Smooth muscle cell (in vitro differentiated cells): ENCODE data around the gene PHOX2B. TPM values are rescaled to one million over a fixed set of nuclear protein-coding genes. Genes with fewer than 3 reads are reported as not detected.

ENCODE experiments used
- DNase-seq: peaks from one replicate; lab custom pipeline; 2025; ENCODE audit not compliant: unreplicated experiment; lab: John Stamatoyannopoulos, UW
- H2AFZ ChIP-seq: fragments of 200-600 bp; sonication (generic); 2 replicates; pipeline ENCODE4 v1.6.0; 2016; ENCODE audit warnings: antibody characterized with exemption, low read depth, mild to moderate bottlenecking
- H3F3A ChIP-seq: fragments of 200-600 bp; sonication (generic); 2 replicates; pipeline ENCODE4 v1.6.0; 2017; ENCODE audit warnings: antibody characterized with exemption, low read depth
- H3K27ac ChIP-seq: fragments of 200-600 bp; sonication (generic); 2 replicates; pipeline ENCODE4 v1.5.1; 2016; ENCODE audit warnings: low read depth, mild to moderate bottlenecking
- H3K27me3 ChIP-seq: fragments of 200-600 bp; sonication (generic); 2 replicates; pipeline ENCODE4 v1.6.1; 2016; ENCODE audit warnings: low read depth, mild to moderate bottlenecking
- H3K36me3 ChIP-seq: fragments of 200-600 bp; sonication (generic); 2 replicates; pipeline ENCODE4 v1.5.1; 2016; ENCODE audit warnings: low read depth
- H3K4me1 ChIP-seq: fragments of 200-600 bp; sonication (generic); 2 replicates; pipeline ENCODE4 v1.5.1; 2016; ENCODE audit warnings: low read depth
- H3K4me2 ChIP-seq: fragments of 200-600 bp; sonication (generic); 2 replicates; pipeline ENCODE4 v1.6.0; 2016; ENCODE audit warnings: mild to moderate bottlenecking
- H3K4me3 ChIP-seq: fragments of 200-600 bp; sonication (generic); 2 replicates; pipeline ENCODE4 v1.5.1; 2016; ENCODE audit warnings: mild to moderate bottlenecking
- H3K79me2 ChIP-seq: fragments of 200-600 bp; sonication (generic); 2 replicates; pipeline ENCODE4 v1.6.0; 2016; ENCODE audit warnings: low read depth, mild to moderate bottlenecking
- H3K9ac ChIP-seq: fragments of 200-600 bp; sonication (generic); 2 replicates; pipeline ENCODE4 v1.6.0; 2016; ENCODE audit warnings: low read depth
- H3K9me3 ChIP-seq: fragments of 200-600 bp; sonication (generic); replicated peaks from 2 replicates; pipeline ENCODE4 v1.5.1; 2016; ENCODE audit warnings: low read depth
- H4K20me1 ChIP-seq: fragments of 200-600 bp; sonication (generic); 2 replicates; pipeline ENCODE4 v1.6.0; 2016; ENCODE audit warnings: low read depth
- CTCF ChIP-seq: fragments of 200-600 bp; sonication (generic); IDR thresholded peaks from 2 replicates; pipeline ENCODE4 v1.5.1; 2017; ENCODE audit warnings: borderline replicate concordance, mild to moderate bottlenecking, antibody characterized with exemption; ENCODE audit not compliant: insufficient read depth, poor library complexity, severe bottlenecking
- WGBS: methylation state at CpG from one replicate; pipeline ENCODE4 v1.1.7; 2016; ENCODE audit warnings: low lambda C conversion rate; 5-methylcytosine and 5-hydroxymethylcytosine counted together
- polyA plus RNA-seq: library from polyadenylated mRNA; unstranded; fragments of >200 nt; fragmentation: Nextera tagmentation; extraction: Ambion mirVana; gene quantifications from 2 replicates; pipeline ENCODE4 v1.2.1, GENCODE V29; 2016
- total RNA-seq: library from RNA; depleted of rRNA; stranded (reverse); fragments of >200 nt; gene quantifications from 2 replicates; pipeline ENCODE4 v1.2.3, GENCODE V29; 2014

PHOX2B gene
- total and polyA plus RNA-seq, 2 experiments from 2014 or later = 3.1 TPM; not detected in 1

GRCh38 chr4:41749631-41750039 is 1.1 kb upstream of the PHOX2B start:
- Histone ChIP-seq H3K4me2 (no peak overlapping the region), H3K27me3 (peaks cover 100% of the 10 kb centered on the region), H3F3A (no peaks in the 10 kb centered on the region), H3K79me2 (no peaks in the 10 kb centered on the region), H3K9ac (no peak overlapping the region), H3K27ac (no peak overlapping the region), H3K36me3 (no peaks in the 10 kb centered on the region), H2AFZ (no peak overlapping the region), H3K4me1 (peaks cover 31% of the 10 kb centered on the region), H3K4me3 (no peak overlapping the region), H3K9me3 (no peaks in the 10 kb centered on the region), H4K20me1 (no peaks in the 10 kb centered on the region)
- WGBS = 15% methylated on average over 12 of the region's 12 CpGs
- DNase-seq = no peak
- no peak for TF ChIP-seq CTCF

- Histone ChIP-seq H3K9me3 (no peaks in the 10 kb centered on the region), H2AFZ (no peak overlapping the region), H3K4me3 (no peak overlapping the region), H3K4me2 (no peak overlapping the region), H3F3A (no peaks in the 10 kb centered on the region), H3K9ac (no peak overlapping the region), H3K36me3 (no peaks in the 10 kb centered on the region), H4K20me1 (no peaks in the 10 kb centered on the region), H3K79me2 (no peaks in the 10 kb centered on the region), H3K4me1 (peaks cover 31% of the 10 kb centered on the region), H3K27ac (no peak overlapping the region), H3K27me3 (peaks cover 100% of the 10 kb centered on the region)
- no peak for DNase-seq
- TF ChIP-seq CTCF = no peak
- 6% methylated on average over 21 of the region's 21 CpGs for WGBS
Measured at GRCh38 chr4:41748074-41748570, 403 bp downstream of the PHOX2B start.

- Histone ChIP-seq H3K27ac (no peak overlapping the region), H3F3A (no peaks in the 10 kb centered on the region), H3K36me3 (no peaks in the 10 kb centered on the region), H3K27me3 (peaks cover 100% of the 10 kb centered on the region), H4K20me1 (no peaks in the 10 kb centered on the region), H3K9ac (no peak overlapping the region), H3K4me3 (no peak overlapping the region), H3K4me2 (peak overlapping the region; percentile 51), H2AFZ (no peak overlapping the region), H3K9me3 (no peaks in the 10 kb centered on the region), H3K4me1 (peaks cover 28% of the 10 kb centered on the region), H3K79me2 (no peaks in the 10 kb centered on the region)
- no peak for TF ChIP-seq CTCF
- DNase-seq = no peak
- 4% methylated on average over 49 of the region's 49 CpGs for WGBS
Measured at GRCh38 chr4:41747230-41748055, 1.1 kb downstream of the PHOX2B start.
